LNCaP clone FGC (cell line): ENCODE data around the gene ACVRL1.

Experiments
- DNase-seq: peaks from one replicate; pipeline ENCODE4 v3.0.0-alpha.2; 2011; ENCODE audit warnings: low read depth
- H3K4me3 ChIP-seq: 2 replicates; pipeline ENCODE4 v1.5.1; 2011; ENCODE audit warnings: mild to moderate bottlenecking, low read depth, low read length, control low read depth
- TF ChIP-seq, protein P1 (sequence below): IDR thresholded peaks from 2 replicates; pipeline ENCODE4 v1.5.1; 2012; ENCODE audit warnings: mild to moderate bottlenecking; ENCODE audit not compliant: control insufficient read depth, insufficient read depth; ENCODE audit errors: extremely low read depth

ACVRL1 gene

DNA sequence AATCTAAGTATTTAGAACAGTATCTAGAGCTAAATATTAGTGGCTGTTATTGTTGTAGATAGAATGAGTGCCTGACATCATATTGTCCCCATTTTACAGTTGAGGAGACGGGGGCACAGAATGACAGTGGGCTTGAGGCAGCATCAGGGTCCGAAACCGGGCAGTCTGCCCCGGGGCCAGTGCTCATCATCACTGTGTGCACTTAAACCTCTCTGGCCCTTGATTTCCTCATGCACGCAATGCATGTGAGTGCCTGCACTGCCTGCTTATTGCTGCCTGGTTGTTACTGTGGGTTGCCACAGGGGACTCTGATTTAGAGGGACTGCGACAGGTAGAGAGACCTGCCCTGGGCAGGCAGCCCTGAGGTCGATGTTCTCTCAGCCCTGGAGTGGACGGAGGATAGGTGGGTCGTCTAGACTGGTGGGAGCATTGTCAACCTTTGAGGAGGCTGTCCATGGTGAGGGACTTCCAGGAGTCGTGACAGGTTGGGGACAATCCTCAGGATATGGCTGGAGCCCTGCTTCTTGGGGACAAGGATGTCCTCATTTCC is 9.8 kb downstream of the ACVRL1 start:
- no peak for DNase-seq
- TF ChIP-seq, protein P1, sequence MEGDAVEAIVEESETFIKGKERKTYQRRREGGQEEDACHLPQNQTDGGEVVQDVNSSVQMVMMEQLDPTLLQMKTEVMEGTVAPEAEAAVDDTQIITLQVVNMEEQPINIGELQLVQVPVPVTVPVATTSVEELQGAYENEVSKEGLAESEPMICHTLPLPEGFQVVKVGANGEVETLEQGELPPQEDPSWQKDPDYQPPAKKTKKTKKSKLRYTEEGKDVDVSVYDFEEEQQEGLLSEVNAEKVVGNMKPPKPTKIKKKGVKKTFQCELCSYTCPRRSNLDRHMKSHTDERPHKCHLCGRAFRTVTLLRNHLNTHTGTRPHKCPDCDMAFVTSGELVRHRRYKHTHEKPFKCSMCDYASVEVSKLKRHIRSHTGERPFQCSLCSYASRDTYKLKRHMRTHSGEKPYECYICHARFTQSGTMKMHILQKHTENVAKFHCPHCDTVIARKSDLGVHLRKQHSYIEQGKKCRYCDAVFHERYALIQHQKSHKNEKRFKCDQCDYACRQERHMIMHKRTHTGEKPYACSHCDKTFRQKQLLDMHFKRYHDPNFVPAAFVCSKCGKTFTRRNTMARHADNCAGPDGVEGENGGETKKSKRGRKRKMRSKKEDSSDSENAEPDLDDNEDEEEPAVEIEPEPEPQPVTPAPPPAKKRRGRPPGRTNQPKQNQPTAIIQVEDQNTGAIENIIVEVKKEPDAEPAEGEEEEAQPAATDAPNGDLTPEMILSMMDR, result no peak
- no peak overlapping the region for H3K4me3 ChIP-seq

DNA sequence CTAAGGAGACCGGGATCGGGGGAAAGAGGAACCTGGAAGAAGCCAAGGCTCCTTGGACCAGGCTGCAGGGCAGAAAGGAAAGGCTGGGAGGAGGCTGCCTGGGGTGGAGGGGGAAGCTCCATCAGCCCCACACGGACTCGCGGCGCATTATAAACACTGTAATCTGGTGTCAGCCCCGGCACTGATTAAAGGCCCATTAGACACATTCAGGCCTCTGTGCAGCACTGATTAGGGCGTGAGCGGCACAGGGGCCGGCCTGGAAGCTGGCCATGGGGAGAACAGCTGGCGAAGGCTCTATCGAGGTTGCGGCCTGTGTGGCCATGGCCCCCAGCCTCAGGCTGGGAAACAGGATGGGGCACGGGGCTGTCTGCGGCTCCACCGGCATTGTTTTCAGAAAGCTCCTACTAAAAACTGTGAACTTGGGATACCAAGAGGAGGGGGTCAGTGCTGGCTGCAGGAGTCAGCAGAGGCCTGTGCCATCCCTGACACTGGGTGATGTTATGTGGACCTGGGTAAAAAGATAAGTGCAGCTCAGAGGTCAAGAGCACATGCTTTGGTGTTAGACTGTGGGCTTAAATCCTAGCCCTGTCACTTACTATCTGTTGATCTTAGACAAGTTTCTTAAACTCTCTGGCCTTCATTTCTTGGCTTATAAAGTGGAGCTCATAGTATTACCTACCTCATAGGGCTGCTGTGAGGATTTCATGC is 10.6 kb downstream of the ACVRL1 start:
- H3K4me3 ChIP-seq, result no peak overlapping the region
- no peak for DNase-seq
- TF ChIP-seq, protein P1, result no peak

DNA sequence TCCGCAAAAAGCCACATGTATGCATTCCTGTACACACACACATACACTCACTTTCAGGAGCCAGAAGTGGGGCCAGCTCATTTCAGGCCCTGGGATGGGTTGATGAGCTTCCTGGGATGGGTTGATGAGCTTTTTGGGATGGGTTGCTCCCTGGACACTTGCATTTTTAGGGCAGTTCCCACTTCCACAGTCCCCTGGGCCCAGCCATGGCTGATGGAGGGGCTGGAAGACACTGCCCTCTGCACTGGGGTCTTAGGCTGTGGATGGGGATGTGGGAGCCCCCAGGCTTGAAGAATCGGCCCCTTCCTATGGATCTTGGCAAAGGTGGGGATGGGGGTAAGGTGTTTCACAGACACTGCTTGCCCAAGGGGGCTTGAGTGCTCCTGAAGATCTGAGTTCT is 12.7 kb downstream of the ACVRL1 start:
- no peak overlapping the region for H3K4me3 ChIP-seq
- TF ChIP-seq, protein P1, result no peak
- no peak for DNase-seq

DNA sequence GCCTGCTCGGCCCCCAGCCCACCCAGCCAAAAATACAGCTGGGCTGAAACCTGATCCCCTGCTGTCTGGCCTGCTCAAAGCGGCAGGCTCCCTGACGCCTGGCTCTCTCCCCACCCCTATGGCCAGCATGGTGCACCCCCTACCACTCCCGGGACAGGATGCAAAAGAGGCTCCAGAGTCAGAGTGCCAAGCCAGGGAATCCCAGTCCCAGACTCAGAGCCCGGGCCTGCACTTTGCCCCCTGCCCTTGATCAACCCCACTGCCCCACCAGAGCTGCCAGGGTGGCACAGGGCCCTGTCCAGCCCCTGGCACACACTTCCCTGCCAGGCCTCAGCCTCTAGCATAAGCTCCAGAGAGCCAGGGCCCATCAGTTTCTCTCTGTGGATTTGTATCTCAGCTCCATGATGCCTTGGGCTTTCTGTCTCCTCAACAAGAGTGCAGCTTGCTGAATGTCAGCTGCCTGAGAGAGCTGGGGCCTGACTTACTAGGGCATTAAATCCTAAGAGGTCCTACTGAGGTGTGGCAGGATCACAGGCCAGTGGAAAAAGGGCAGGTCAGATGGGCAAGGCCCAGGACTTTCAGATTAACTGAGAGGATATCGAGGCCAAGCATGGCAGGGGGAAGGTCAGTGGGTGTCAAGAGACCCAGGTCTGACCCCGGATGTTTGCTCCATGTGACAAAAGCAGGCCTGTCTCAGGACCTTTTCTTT is 13.9 kb downstream of the ACVRL1 start:
- TF ChIP-seq, protein P1, result no peak
- no peak overlapping the region for H3K4me3 ChIP-seq
- no peak for DNase-seq

DNA sequence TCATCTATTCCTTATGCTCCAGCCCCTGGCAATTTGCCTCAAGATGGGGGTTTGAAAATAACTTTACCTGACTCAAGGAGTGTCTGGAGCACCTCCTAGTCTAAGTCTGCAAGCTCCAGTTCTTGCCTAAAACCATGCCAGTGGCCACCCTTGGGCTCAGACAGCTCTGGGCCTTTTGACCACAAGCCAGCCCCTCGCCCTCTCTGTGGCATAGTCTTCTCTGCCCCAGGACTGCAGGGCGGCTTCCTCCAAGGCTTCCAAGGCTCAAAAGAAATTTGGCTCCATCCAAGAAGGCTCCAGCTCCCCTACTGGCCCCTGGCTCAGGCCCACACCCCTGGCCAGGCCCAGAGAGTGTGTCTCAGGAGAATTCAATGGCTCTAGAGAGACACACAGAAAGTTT is 14.8 kb downstream of the ACVRL1 start:
- DNase-seq, result no peak
- TF ChIP-seq, protein P1, result no peak
- H3K4me3 ChIP-seq, result no peak overlapping the region

DNA sequence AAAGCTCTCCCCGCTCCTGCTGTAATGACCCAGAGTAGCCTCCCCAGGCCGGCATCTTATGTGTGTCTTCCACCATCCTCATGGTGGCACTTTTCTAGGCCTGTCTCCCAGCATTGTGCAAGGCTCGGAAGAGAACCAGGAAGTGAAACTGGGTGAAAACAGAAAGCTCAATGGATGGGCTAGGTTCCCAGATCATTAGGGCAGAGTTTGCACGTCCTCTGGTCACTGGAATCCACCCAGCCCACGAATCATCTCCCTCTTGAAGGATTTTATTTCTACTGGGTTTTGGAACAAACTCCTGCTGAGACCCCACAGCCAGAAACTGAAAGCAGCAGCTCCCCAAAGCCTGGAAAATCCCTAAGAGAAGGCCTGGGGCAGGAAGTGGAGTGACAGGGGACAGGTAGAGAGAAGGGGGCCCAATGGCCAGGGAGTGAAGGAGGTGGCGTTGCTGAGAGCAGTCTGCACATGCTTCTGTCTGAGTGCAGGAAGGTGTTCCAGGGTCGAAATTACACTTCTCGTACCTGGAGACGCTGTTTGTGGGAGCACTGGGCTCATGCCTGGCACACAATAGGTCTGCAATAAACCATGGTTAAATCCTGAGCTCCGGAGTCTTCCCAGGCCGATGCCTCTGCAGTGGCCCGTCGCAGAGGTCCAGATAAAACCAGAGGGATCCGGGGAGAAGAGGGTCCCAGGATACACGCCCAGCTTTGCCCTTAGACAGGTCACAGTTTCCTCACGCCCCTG is 15.6 kb downstream of the ACVRL1 start:
- no peak for DNase-seq
- TF ChIP-seq, protein P1, result no peak
- no peak overlapping the region for H3K4me3 ChIP-seq
